MCF 10A (cell line): Measurements from ENCODE around the gene MAGIX. TPM values are rescaled to one million over a fixed set of nuclear protein-coding genes. Genes with fewer than 3 reads are reported as not detected.

Experiments
- BruUV-seq: library from RNA; stranded (reverse); fragments of 400-500 nt; replicated peaks from 2 replicates; lab custom pipeline; 2021; lab: Mats Ljungman, UMichigan
- CTCF ChIA-PET: fragments of 300-600 bp; sonication (Branson Sonifier 250); formaldehyde crosslinking; extraction: SDS; loops from one replicate; lab custom pipeline; 2021; ENCODE audit warnings: antibody characterized with exemption, inconsistent platforms; lab: Yijun Ruan, JAX
- POLR2A ChIA-PET: fragments of 300-600, 350-650 bp; sonication (Branson Sonifier 250); formaldehyde crosslinking; extraction: SDS; loops from one replicate; lab custom pipeline; 2020; ENCODE audit warnings: antibody characterized with exemption, inconsistent platforms; lab: Yijun Ruan, JAX
- DNase-seq: peaks from one replicate; pipeline ENCODE4 v3.0.0-alpha.2; 2018; ENCODE audit not compliant: unreplicated experiment
- H3K27ac Mint-ChIP-seq: one replicate; pipeline ENCODE4 v1.8.0; 2022; ENCODE audit warnings: mild to moderate bottlenecking, low read depth, mixed read lengths; ENCODE audit not compliant: unreplicated experiment
- H3K27me3 Mint-ChIP-seq: one replicate; pipeline ENCODE4 v1.8.0; 2022; ENCODE audit warnings: mixed read lengths; ENCODE audit not compliant: insufficient read depth, unreplicated experiment
- H3K36me3 Mint-ChIP-seq: one replicate; pipeline ENCODE4 v1.8.0; 2022; ENCODE audit warnings: mild to moderate bottlenecking, moderate library complexity, mixed read lengths; ENCODE audit not compliant: insufficient read depth, unreplicated experiment
- H3K4me1 Mint-ChIP-seq: one replicate; pipeline ENCODE4 v1.8.0; 2022; ENCODE audit warnings: mixed read lengths; ENCODE audit not compliant: insufficient read depth, unreplicated experiment
- H3K4me3 Mint-ChIP-seq: one replicate; pipeline ENCODE4 v1.8.0; 2022; ENCODE audit warnings: mild to moderate bottlenecking, moderate library complexity, mixed read lengths; ENCODE audit not compliant: unreplicated experiment
- H3K9me3 Mint-ChIP-seq: one replicate; pipeline ENCODE4 v1.8.0; 2022; ENCODE audit warnings: mixed read lengths; ENCODE audit not compliant: unreplicated experiment
- intact Hi-C: fragments of 100-400 bp; cut with micrococcal nuclease; formaldehyde crosslinking; loops from 2 replicates; pipeline ENCODE4 v1.14.1; 2022
- total RNA-seq: library from RNA; stranded (reverse); gene quantifications from 2 replicates; pipeline ENCODE4 v1.2.3, GENCODE V29; 2022
- TF ChIP-seq, protein P1 (sequence below): fragments of 200-600 bp; IDR thresholded peaks from one replicate; pipeline ENCODE4 v1.8.0; 2022; ENCODE audit warnings: antibody characterized with exemption, mild to moderate bottlenecking; ENCODE audit not compliant: unreplicated experiment

Gene MAGIX
- total RNA-seq, 1 experiment from 2014 or later, result 0.84 TPM

DNA sequence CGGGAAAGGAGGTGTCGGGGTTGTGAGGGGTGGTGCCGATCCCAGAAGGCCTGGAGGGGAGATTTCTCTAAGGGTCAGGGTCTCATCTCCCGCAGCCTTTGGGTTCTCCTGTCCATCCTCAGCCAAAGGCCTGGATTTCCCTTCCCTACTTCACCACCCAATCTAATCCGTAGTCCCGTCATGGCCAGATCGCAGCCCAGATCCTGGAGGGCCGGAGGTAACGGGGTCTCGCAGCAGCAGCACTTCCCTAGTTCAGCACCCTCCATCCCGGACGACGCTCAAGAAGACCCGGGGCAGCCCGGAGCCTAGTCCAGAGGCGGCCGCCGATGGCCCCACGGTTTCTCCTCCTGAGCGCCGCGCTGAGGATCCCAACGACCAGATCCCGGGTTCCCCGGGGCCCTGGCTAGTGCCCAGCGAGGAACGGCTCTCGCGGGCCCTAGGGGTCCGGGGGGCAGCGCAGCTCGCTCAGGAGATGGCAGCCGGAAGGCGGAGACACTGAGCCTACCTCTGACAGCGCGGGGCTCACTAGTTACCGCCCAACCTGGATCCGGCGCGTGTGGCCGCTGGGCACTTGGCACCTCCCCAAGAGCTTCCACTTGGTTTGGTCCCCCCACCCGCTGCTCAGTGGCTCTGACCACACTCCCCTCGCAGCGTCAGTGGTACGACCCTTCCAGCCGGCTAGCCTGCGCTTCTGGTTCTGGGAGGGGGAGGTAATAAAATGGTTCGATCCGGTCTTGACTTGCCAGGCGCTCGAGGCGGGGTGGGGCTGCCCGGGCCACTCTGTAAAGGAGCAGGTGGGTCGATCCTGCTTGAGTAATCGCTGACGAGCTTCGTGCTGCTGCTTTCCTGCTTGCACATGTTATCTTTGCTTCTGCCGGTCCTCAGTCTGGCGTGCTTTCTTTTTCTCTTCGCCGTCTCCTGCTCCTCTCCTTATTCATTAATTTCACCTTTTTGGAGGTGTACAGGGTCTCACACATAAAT, 3.6 kb downstream of the MAGIX start:
- TF ChIP-seq, protein P1, sequence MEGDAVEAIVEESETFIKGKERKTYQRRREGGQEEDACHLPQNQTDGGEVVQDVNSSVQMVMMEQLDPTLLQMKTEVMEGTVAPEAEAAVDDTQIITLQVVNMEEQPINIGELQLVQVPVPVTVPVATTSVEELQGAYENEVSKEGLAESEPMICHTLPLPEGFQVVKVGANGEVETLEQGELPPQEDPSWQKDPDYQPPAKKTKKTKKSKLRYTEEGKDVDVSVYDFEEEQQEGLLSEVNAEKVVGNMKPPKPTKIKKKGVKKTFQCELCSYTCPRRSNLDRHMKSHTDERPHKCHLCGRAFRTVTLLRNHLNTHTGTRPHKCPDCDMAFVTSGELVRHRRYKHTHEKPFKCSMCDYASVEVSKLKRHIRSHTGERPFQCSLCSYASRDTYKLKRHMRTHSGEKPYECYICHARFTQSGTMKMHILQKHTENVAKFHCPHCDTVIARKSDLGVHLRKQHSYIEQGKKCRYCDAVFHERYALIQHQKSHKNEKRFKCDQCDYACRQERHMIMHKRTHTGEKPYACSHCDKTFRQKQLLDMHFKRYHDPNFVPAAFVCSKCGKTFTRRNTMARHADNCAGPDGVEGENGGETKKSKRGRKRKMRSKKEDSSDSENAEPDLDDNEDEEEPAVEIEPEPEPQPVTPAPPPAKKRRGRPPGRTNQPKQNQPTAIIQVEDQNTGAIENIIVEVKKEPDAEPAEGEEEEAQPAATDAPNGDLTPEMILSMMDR, result peak; percentile 21
- Mint-ChIP-seq H3K4me1 (peaks cover 13% of the 10 kb centered on the region), H3K36me3 (no peaks in the 10 kb centered on the region), H3K27me3 (no peaks in the 10 kb centered on the region), H3K9me3 (no peaks in the 10 kb centered on the region), H3K4me3 (peak overlapping the region; percentile 91), H3K27ac (peak overlapping the region; percentile 97)
- TSS peak; percentile 43 for BruUV-seq
- ChIA-PET CTCF (interaction anchor here (0.9 to 1.7 kb wide), 3 partner anchors 10 to 69 kb away, joined by 3 to 6 read pairs (median 4); no protein-coding TSS in a partner anchor), POLR2A (interaction anchor here (0.7 to 4.1 kb wide), 18 partner anchors 11 to 429 kb away, joined by 3 to 48 read pairs (median 7); partner anchors contain the start of genes CCDC120, GRIPAP1, HDAC6 and OTUD5)
- intact Hi-C loops, result loop anchor here (1.0 kb wide), 2 partner anchors 10 to 18 kb away; no protein-coding TSS in a partner anchor
- DNase-seq, result peak; percentile 88

GRCh38 chrX:49166914-49167739, 4.6 kb downstream of the MAGIX start:
- POLR2A ChIA-PET, result interaction anchor here (0.7 to 4.1 kb wide), 23 partner anchors 10 to 572 kb away, joined by 3 to 48 read pairs (median 6); partner anchors contain the start of genes CCDC120, GRIPAP1, HDAC6 and OTUD5
- peak overlapping the region; percentile 97 for H3K27ac Mint-ChIP-seq
- DNase-seq, result peak; percentile 88

DNA sequence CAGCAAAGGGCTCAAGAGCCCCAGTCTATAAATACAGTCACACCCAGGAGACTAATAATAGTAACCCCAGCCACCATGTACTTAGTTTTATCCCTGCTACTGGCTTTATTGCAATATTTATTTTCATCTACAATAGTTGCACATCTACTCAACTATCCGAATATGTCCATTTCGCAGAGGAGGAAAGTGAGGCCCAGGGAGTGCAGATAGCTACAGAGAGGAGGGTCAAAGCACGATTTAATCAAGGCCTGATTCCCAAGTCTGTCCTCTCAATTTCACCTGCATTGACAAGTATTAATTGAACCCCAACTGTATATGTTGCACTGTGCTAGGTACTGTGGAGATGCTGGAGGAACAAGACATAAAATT, 5.2 kb downstream of the MAGIX start:
- Mint-ChIP-seq H3K9me3 (no peaks in the 10 kb centered on the region), H3K36me3 (peaks cover 8% of the 10 kb centered on the region), H3K27ac (peak overlapping the region; percentile 97), H3K27me3 (no peaks in the 10 kb centered on the region), H3K4me1 (peaks cover 13% of the 10 kb centered on the region), H3K4me3 (peak overlapping the region; percentile 91)
- ChIA-PET POLR2A (interaction anchor here (0.7 to 4.1 kb wide), 14 partner anchors 9 to 571 kb away, joined by 3 to 48 read pairs (median 8); partner anchors contain the start of genes CCDC120, OTUD5, PPP1R3F and PQBP1), CTCF (interaction anchor here (0.7 kb wide), 1 partner anchor 9 kb away, joined by 3 read pairs; no protein-coding TSS in a partner anchor)
- DNase-seq, result no peak
- BruUV-seq, result no TSS peak
- TF ChIP-seq, protein P1, result no peak
- intact Hi-C loops, result no loop called here

More at GRCh38 chrX:49166914-49167739, 4.6 kb downstream of the MAGIX start:
- no peaks in the 10 kb centered on the region for H3K9me3 Mint-ChIP-seq
- TSS peak; percentile 50 for BruUV-seq
- peak overlapping the region; percentile 91 for H3K4me3 Mint-ChIP-seq
- CTCF ChIA-PET, result interaction anchor here (0.6 to 1.7 kb wide), 4 partner anchors 11 to 590 kb away, joined by 3 to 6 read pairs (median 4); no protein-coding TSS in a partner anchor
- TF ChIP-seq, protein P1, result no peak
- peaks cover 13% of the 10 kb centered on the region for H3K4me1 Mint-ChIP-seq
- peaks cover 4% of the 10 kb centered on the region for H3K36me3 Mint-ChIP-seq
- intact Hi-C loops, result loop anchor here (1.0 kb wide), 2 partner anchors 11 to 17 kb away; no protein-coding TSS in a partner anchor
- no peaks in the 10 kb centered on the region for H3K27me3 Mint-ChIP-seq
